HG02943 (cell line): Measurements from ENCODE around the gene BMP4.
"Not testable (repeated sequence)": the region's sequence is repeated elsewhere in the genome, so short reads cannot be mapped to it uniquely, and the experiment has no call there.

Experiments used
- ATAC-seq: cut with Tn5 transposase; IDR thresholded peaks from one replicate; pipeline ENCODE4 v1.9.1; 2021; ENCODE audit warnings: mild to moderate bottlenecking, low read depth, moderate library complexity; ENCODE audit not compliant: unreplicated experiment

BMP4 gene

GRCh38 chr14:53956427-53957201 lies at the start of gene BMP4:
BMP4 (minus strand) TSS chr14:53956825; CDS start chr14:53952222, 4,603 bp downstream.
- no peak for ATAC-seq

DNA sequence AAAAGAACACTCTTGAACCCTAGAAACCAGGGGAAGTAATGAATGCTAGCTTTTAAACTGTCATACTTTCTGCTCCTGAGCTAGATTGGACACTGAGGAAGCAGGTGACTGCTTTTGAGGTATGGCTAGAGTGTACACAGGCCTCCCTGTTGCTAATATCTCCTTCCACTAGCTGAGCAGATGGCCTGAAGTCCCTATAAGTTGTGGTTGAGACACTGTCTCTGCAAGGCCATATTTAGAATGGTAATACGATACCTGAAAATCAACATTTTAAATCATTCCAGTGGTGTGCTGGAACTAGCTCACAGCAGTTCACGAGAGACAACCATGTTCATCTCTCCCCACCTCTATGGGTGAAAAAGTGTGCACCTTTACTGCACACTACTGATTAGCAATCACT lies 46.4 kb upstream of the BMP4 start:
- no peak for ATAC-seq

DNA sequence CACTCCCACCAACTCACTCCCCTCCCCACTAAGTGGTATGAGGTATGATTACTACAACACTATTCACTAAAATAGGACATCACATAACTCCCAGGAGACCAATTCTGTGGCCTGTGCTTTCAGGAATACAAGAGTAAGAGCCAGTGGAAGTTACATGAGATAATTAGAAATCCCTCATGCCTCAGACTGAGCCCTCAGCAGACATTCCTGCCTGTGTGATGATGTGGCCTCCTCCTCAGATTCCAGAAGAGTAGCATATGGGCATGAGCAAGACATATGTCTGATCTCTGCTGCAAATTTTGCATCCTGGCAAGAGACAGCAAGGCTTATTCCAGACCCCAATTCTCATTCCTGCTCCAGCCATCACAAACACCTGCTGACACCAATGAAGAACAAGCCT lies 46.0 kb upstream of the BMP4 start:
- no peak for ATAC-seq

DNA sequence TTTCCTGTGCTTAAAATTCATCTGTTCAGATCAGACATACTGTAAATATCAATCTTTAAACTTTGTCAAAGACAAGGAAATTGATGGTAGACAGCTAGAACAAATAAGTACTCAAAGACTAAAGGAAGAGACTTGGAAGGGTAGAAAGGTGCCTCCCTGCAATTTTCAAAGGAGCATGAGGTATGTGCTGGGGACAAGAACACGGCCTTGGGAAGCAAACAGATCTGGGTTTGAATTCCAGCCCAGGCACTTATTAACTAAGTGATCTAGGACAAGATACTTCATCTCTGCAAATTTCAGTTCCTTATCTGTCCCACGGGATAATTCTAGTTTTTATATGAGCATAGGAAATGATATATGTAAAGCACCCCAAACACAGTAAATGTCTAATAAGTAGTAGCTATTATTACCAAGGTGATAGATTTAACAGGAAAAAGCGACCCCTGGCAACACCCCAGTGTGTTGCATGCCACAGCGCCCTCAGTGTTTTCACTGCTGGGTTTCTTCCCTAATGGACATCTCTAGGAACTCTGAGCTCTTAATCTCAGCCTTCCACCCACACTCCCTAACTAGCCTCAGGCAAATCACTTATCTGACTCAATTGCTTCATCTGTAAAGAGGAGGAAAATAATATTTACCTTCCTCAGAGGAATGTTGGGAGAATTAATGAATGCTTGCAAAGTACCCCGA lies 44.7 kb upstream of the BMP4 start:
- no peak for ATAC-seq

DNA sequence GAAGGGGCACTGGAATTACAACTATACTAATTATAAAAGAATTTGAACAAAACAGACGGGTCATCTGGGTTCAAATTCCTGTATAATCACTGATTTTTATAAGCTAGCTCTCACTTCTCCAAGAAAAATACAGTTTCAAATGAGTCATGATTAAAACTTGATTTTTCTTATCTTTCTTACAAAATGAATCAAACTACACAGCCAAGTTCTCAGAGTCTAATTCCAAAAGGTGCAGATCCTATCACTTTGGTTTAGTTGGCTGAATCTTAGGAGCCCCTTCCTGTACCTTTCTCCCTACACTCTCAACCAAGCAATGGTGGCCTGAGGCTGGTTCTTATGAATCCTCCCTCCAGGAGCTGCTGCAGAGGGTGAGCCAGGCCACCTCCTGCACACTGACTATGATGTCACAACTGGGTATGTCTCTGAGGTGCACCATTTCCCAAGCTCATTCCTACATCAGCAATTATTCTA lies 43.8 kb upstream of the BMP4 start:
- no peak for ATAC-seq

DNA sequence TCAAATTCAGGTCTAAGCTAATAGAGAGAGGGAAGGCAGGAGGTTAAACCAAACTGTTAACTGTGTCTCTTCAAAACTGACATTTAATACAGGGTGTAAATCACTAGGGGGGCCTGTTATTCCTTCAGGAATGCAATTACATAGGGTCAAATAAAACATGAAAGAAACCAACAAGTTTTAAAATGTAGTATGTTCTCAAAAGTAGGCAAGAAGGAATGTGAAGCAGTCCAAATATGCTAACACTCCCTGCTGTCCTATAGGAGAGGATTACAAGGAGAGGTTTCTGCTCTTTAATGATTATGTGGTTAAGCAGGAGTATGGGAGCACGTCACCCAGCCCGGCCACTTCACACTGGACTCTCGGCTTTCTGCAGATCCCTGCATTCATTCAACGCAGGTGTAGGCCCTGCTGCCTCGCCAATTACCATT lies 42.5 kb upstream of the BMP4 start:
- no peak for ATAC-seq

- ATAC-seq = no peak
These were observed 39.4 kb upstream of the BMP4 start for GRCh38 chr14:53996041-53996440.

GRCh38 chr14:53993920-53994607 lies 37.4 kb upstream of the BMP4 start:
- ATAC-seq = no peak

GRCh38 chr14:53990978-53991377 lies 34.4 kb upstream of the BMP4 start:
- no peak for ATAC-seq

- not testable (repeated sequence) for ATAC-seq
These were observed 30.1 kb upstream of the BMP4 start for GRCh38 chr14:53986718-53987117.

GRCh38 chr14:53984958-53985357 lies 28.3 kb upstream of the BMP4 start:
- ATAC-seq = not testable (repeated sequence)

GRCh38 chr14:53983112-53983511 lies 26.5 kb upstream of the BMP4 start:
- ATAC-seq = no peak

DNA sequence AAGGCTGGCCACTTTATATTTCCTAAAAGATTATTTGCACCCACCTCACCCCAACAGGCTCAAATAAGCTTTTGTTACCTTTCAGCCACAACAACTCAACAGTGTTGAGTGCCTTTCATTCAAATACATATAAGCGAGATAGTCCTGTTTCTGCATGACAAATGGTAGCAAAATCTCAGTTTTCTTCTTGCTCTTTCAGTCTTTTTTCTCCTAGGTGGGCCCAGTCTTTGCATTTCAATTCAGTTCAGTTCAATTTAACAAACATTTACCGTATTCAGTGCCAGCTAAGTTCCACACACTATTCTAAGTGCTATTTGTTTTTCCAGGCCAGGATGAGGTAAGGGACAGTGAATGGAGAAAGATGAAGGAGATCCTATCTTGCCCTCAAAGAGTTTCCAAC lies 25.9 kb upstream of the BMP4 start:
- ATAC-seq = no peak

GRCh38 chr14:53979747-53980642 lies 23.4 kb upstream of the BMP4 start:
- ATAC-seq = no peak

GRCh38 chr14:53979113-53979681 lies 22.6 kb upstream of the BMP4 start:
- no peak for ATAC-seq

DNA sequence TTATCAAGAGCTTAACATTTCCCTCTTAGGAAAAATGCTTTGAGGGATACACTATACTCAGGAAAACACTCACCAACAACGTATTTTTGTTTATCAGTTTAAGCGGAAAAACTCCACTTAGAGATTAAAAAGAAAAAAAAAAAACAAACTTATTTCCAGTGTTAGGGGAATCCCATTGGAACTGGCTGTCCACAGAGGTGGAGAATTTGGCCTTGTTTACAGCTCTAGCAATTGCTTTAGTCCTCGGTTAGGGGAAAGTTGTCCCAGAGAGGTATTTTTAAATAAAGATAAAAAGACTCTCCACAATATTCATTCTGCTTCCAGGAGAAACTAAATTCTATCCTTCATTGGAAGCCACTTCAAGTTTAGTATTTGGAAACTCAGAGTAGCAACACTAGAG lies 21.6 kb upstream of the BMP4 start:
- no peak for ATAC-seq

DNA sequence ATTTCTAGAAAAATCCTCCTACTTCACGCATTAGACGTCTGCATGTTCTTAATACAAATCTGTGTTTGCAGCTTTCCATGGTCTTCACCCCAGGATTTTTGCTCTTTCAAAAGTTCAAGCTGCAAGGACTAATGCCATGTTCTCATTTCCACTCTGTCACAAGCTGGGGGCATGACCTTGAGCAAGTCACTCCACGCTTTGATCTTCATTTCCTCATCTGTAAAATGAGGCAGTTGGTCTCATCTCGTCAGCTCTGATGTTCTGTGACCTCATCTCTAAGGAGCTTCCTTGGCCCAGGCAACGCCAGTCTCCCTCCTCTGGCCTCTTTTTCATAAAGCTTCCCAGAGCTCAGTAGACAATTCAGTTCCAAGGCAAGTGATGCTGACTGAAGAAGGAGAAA lies 18.8 kb upstream of the BMP4 start:
- ATAC-seq = no peak

- no peak for ATAC-seq
These were observed 14.9 kb upstream of the BMP4 start for GRCh38 chr14:53971521-53971920.

DNA sequence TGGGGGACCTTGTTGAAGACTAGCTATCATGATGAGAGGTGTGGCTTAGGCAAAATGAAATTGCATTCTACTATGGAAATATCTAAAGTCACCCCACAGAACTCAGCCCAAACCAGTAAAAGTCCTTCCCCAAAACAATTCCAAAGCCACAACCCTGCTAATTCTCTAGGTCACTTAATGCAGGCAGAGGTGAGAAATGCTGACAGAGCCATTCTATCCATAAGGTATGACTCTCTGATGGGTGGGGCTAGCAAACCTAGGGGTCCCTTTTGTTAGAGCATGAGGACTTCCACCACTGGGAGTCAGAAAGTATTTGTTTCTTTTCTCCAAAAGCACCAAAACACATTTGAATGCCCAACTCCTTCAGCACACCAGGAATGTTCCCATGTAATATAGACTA lies 12.7 kb upstream of the BMP4 start:
- no peak for ATAC-seq

- ATAC-seq = no peak
These were observed 12.1 kb upstream of the BMP4 start for GRCh38 chr14:53968726-53969125.
